H9 (cell line): Measurements from ENCODE around the gene LRRN3. TPM values are rescaled to one million over a fixed set of nuclear protein-coding genes. Genes with fewer than 3 reads are reported as not detected.

Source experiments
- DNase-seq: peaks from one replicate; pipeline ENCODE4 v3.0.0-alpha.2; 2017
- H2AFZ ChIP-seq: one replicate; pipeline ENCODE4 v1.6.1; 2013; ENCODE audit warnings: mild to moderate bottlenecking, low read length, control low read depth, moderate library complexity
- H2AK5ac ChIP-seq: 2 replicates; pipeline ENCODE4 v1.6.1; 2013; ENCODE audit warnings: low read length, control low read depth, mixed read lengths; ENCODE audit not compliant: insufficient read length
- H2BK120ac ChIP-seq: one replicate; pipeline ENCODE4 v1.6.1; 2013; ENCODE audit warnings: low read depth, mild to moderate bottlenecking, low read length, control low read depth, inconsistent platforms; ENCODE audit not compliant: poor library complexity, severe bottlenecking
- H2BK12ac ChIP-seq: 2 replicates; pipeline ENCODE4 v1.6.1; 2013; ENCODE audit warnings: low read length, control low read depth, mixed read lengths, low read depth; ENCODE audit not compliant: insufficient read length
- H2BK15ac ChIP-seq: 2 replicates; pipeline ENCODE4 v1.6.1; 2013; ENCODE audit warnings: low read depth, low read length, control low read depth
- H2BK20ac ChIP-seq: one replicate; pipeline ENCODE4 v1.6.1; 2013; ENCODE audit warnings: low read depth, mild to moderate bottlenecking, low read length, control low read depth, inconsistent platforms; ENCODE audit not compliant: poor library complexity, severe bottlenecking
- H2BK5ac ChIP-seq: 2 replicates; pipeline ENCODE4 v1.6.1; 2013; ENCODE audit warnings: low read length, control low read depth, mixed read lengths; ENCODE audit not compliant: insufficient read length
- H3K14ac ChIP-seq: 2 replicates; pipeline ENCODE4 v1.6.1; 2013; ENCODE audit warnings: low read length, control low read depth; ENCODE audit not compliant: insufficient read depth
- H3K18ac ChIP-seq: 2 replicates; pipeline ENCODE4 v1.6.1; 2013; ENCODE audit warnings: low read depth, mild to moderate bottlenecking, mixed read lengths, low read length, control low read depth; ENCODE audit not compliant: insufficient read length
- H3K23ac ChIP-seq: 2 replicates; pipeline ENCODE4 v1.6.1; 2013; ENCODE audit warnings: low read length, control low read depth, mixed read lengths, low read depth; ENCODE audit not compliant: insufficient read length
- H3K23me2 ChIP-seq: 2 replicates; pipeline ENCODE4 v1.6.1; 2013; ENCODE audit warnings: low read depth, mild to moderate bottlenecking, mixed read lengths, low read length, control low read depth; ENCODE audit not compliant: insufficient read length, poor library complexity, severe bottlenecking
- H3K27ac ChIP-seq: 2 replicates; pipeline ENCODE4 v1.5.1; 2013; ENCODE audit warnings: low read length, control low read depth, mixed read lengths, low read depth; ENCODE audit not compliant: insufficient read length
- H3K27me3 ChIP-seq: 2 replicates; pipeline ENCODE4 v1.6.1; 2013; ENCODE audit warnings: low read length, control low read depth, inconsistent platforms; ENCODE audit not compliant: insufficient read depth
- H3K4ac ChIP-seq: 2 replicates; pipeline ENCODE4 v1.6.1; 2013; ENCODE audit warnings: low read depth, mild to moderate bottlenecking, control low read depth, inconsistent platforms, low read length, moderate library complexity
- H3K4me1 ChIP-seq: 2 replicates; pipeline ENCODE4 v1.6.1; 2013; ENCODE audit warnings: low read length, control low read depth, inconsistent platforms; ENCODE audit not compliant: insufficient read depth
- H3K4me2 ChIP-seq: 2 replicates; pipeline ENCODE4 v1.6.1; 2013; ENCODE audit warnings: low read length, control low read depth, mixed read lengths; ENCODE audit not compliant: insufficient read length, insufficient read depth
- H3K56ac ChIP-seq: 2 replicates; pipeline ENCODE4 v1.6.1; 2013; ENCODE audit warnings: low read depth, mild to moderate bottlenecking, mixed read lengths, low read length, control low read depth; ENCODE audit not compliant: insufficient read length
- H3K79me1 ChIP-seq: 2 replicates; pipeline ENCODE4 v1.6.1; 2013; ENCODE audit warnings: low read depth, mild to moderate bottlenecking, moderate library complexity, low read length, control low read depth, inconsistent platforms; ENCODE audit not compliant: insufficient read depth, poor library complexity, severe bottlenecking
- H3K79me2 ChIP-seq: 2 replicates; pipeline ENCODE4 v1.6.1; 2013; ENCODE audit warnings: low read length, control low read depth, inconsistent platforms; ENCODE audit not compliant: insufficient read depth
- H3K9ac ChIP-seq: 2 replicates; pipeline ENCODE4 v1.6.1; 2013; ENCODE audit warnings: low read length, control low read depth, mixed read lengths; ENCODE audit not compliant: insufficient read length; ENCODE audit errors: extremely low read depth
- H3K9me3 ChIP-seq: one replicate; pipeline ENCODE4 v1.6.1; 2013; ENCODE audit warnings: low read depth, low read length, inconsistent platforms; ENCODE audit not compliant: control insufficient read depth
- H3T11ph ChIP-seq: one replicate; pipeline ENCODE4 v1.6.1; 2013; ENCODE audit warnings: mild to moderate bottlenecking, low read length, control low read depth, inconsistent platforms
- H4K20me1 ChIP-seq: one replicate; pipeline ENCODE4 v1.6.1; 2013; ENCODE audit not compliant: control insufficient read depth, insufficient read length, insufficient read depth
- H4K5ac ChIP-seq: 2 replicates; pipeline ENCODE4 v1.6.1; 2013; ENCODE audit warnings: low read depth, mild to moderate bottlenecking, mixed read lengths, low read length, control low read depth; ENCODE audit not compliant: insufficient read length
- H4K8ac ChIP-seq: replicated peaks from 2 replicates; pipeline ENCODE4 v1.6.1; 2013; ENCODE audit warnings: low read length, control low read depth, mixed read lengths, low read depth; ENCODE audit not compliant: insufficient read length
- H4K91ac ChIP-seq: 2 replicates; pipeline ENCODE4 v1.6.1; 2013; ENCODE audit warnings: low read depth, mild to moderate bottlenecking, moderate library complexity, mixed read lengths, low read length, control low read depth; ENCODE audit not compliant: insufficient read length
- H3K27ac Mint-ChIP-seq, 3 experiments: 2 replicates in 2 of 3; 3 replicates in 1 of 3; pipeline ENCODE4 v1.8.0; 2020 to 2021; ENCODE audit warnings: mixed read lengths in 3 of 3, mild to moderate bottlenecking in 1 of 3, moderate library complexity in 1 of 3
- H3K27me3 Mint-ChIP-seq: 2 replicates; pipeline ENCODE4 v1.8.0; 2021; ENCODE audit warnings: low read depth, mild to moderate bottlenecking, moderate library complexity, mixed read lengths
- H3K36me3 Mint-ChIP-seq, 3 experiments: 2 replicates in 2 of 3; 3 replicates in 1 of 3; pipeline ENCODE4 v1.8.0; 2020 to 2021; ENCODE audit warnings: low read depth in 3 of 3, mixed read lengths in 3 of 3; ENCODE audit not compliant: insufficient read depth in 1 of 3
- H3K4me1 Mint-ChIP-seq, 2 experiments: 2 replicates each; pipeline ENCODE4 v1.8.0; 2020; ENCODE audit warnings: mixed read lengths in 2 of 2
- H3K4me3 Mint-ChIP-seq, 2 experiments: 2 replicates in 1 of 2; 3 replicates in 1 of 2; pipeline ENCODE4 v1.8.0; 2020 to 2021; ENCODE audit warnings: mild to moderate bottlenecking in 2 of 2, mixed read lengths in 2 of 2, moderate library complexity in 1 of 2
- H3K9me3 Mint-ChIP-seq, 2 experiments: 2 replicates in 1 of 2; 3 replicates in 1 of 2; pipeline ENCODE4 v1.8.0; 2020; ENCODE audit warnings: mild to moderate bottlenecking in 2 of 2, mixed read lengths in 2 of 2, moderate library complexity in 1 of 2
- WGBS: extraction: QIAGEN DNeasy Blood & Tissue Kit; methylation state at CpG from one replicate; pipeline ENCODE4 v1.1.7; 2013; ENCODE audit warnings: missing lambda C conversion rate, low lambda C conversion rate, mixed read lengths; ENCODE audit not compliant: insufficient read length; ENCODE audit errors: extremely low coverage; 5-methylcytosine and 5-hydroxymethylcytosine counted together
- total RNA-seq: library from RNA; stranded (reverse); gene quantifications from 2 replicates; pipeline ENCODE4 v1.2.1, GENCODE V29; 2021
- TF ChIP-seq, protein P1 (sequence below): fragments of 200-600 bp; sonication (generic); conservative IDR thresholded peaks from 3 replicates; pipeline ENCODE4 v1.8.0; 2021; ENCODE audit warnings: antibody characterized with exemption, mild to moderate bottlenecking

Gene LRRN3
- total RNA-seq, 1 experiment from 2014 or later, result 0.77 TPM

DNA sequence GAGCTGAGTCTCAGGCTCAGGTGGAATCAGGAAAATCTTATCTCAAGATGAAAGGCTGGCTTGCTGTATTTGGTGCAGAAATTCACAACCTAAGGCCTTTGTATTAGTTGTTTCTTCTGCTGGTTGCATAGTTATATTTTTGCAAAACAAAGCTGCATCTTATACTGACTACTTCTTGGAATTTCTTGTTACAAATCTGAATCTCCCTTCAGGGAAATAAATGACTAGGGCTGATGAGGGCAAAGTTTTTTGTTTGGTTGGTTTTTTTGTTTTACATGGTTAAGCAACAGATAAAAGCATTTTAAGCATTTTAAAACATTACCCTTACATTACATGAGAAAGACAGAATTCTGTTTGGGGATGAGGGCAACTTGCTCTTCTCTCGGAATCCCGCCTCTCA, 13.9 kb upstream of the LRRN3 start:
- H4K91ac ChIP-seq, result no peak overlapping the region
- no peak overlapping the region for H3T11ph ChIP-seq
- no peak overlapping the region for H2BK120ac ChIP-seq
- no CpG with 5 or more reads among the region's 2 CpGs for WGBS
- no peak overlapping the region for H3K56ac ChIP-seq
- no peaks in the 10 kb centered on the region for H4K20me1 ChIP-seq
- H3K9me3 Mint-ChIP-seq, result no peaks in the 10 kb centered on the region
- no peak overlapping the region for H3K14ac ChIP-seq
- H3K27me3 Mint-ChIP-seq, result no peaks in the 10 kb centered on the region
- H3K36me3 Mint-ChIP-seq, result no peaks in the 10 kb centered on the region
- no peak overlapping the region for H2AFZ ChIP-seq
- H2AK5ac ChIP-seq, result no peak overlapping the region
- H3K79me2 ChIP-seq, result no peaks in the 10 kb centered on the region
- no peak overlapping the region for H3K4me2 ChIP-seq
- no peak overlapping the region for H2BK12ac ChIP-seq
- no peak overlapping the region for H3K9ac ChIP-seq
- no peak overlapping the region for H3K4ac ChIP-seq
- no peak overlapping the region for H4K5ac ChIP-seq
- H3K23ac ChIP-seq, result no peak overlapping the region
- TF ChIP-seq, protein P1, sequence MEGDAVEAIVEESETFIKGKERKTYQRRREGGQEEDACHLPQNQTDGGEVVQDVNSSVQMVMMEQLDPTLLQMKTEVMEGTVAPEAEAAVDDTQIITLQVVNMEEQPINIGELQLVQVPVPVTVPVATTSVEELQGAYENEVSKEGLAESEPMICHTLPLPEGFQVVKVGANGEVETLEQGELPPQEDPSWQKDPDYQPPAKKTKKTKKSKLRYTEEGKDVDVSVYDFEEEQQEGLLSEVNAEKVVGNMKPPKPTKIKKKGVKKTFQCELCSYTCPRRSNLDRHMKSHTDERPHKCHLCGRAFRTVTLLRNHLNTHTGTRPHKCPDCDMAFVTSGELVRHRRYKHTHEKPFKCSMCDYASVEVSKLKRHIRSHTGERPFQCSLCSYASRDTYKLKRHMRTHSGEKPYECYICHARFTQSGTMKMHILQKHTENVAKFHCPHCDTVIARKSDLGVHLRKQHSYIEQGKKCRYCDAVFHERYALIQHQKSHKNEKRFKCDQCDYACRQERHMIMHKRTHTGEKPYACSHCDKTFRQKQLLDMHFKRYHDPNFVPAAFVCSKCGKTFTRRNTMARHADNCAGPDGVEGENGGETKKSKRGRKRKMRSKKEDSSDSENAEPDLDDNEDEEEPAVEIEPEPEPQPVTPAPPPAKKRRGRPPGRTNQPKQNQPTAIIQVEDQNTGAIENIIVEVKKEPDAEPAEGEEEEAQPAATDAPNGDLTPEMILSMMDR, result no peak
- H3K9me3 ChIP-seq, result no peaks in the 10 kb centered on the region
- H3K27ac Mint-ChIP-seq, result no peak overlapping the region
- H2BK15ac ChIP-seq, result no peak overlapping the region
- no peaks in the 10 kb centered on the region for H3K27me3 ChIP-seq
- H3K4me1 Mint-ChIP-seq, result peaks cover 23 to 28% of the 10 kb centered on the region in 2 experiments
- H2BK5ac ChIP-seq, result no peak overlapping the region
- H3K23me2 ChIP-seq, result no peaks in the 10 kb centered on the region
- H3K18ac ChIP-seq, result no peak overlapping the region
- no peaks in the 10 kb centered on the region; the same call in 1 of the 2 replicates for H3K4me1 ChIP-seq
- H3K79me1 ChIP-seq, result no peaks in the 10 kb centered on the region
- no peak for DNase-seq
- no peak overlapping the region for H3K4me3 Mint-ChIP-seq
- no peak overlapping the region for H3K27ac ChIP-seq
- no peak overlapping the region for H2BK20ac ChIP-seq
- no peak overlapping the region for H4K8ac ChIP-seq
